GM23338 (cell line): ENCODE results near the gene CDH4. TPM values are rescaled to one million over a fixed set of nuclear protein-coding genes. Genes with fewer than 3 reads are reported as not detected.

Source experiments
- ATAC-seq: fragments of 200-7000 bp; cut with Tn5 transposase; 3 replicates; pipeline ENCODE4 v1.9.1; 2020
- DNase-seq: peaks from one replicate; pipeline ENCODE4 v3.0.0-alpha.2; 2015; ENCODE audit warnings: low spot score
- H2AFZ ChIP-seq: fragments of 200-600 bp; sonication (generic); 2 replicates; pipeline ENCODE4 v1.8.0; 2016; ENCODE audit warnings: antibody characterized with exemption, mild to moderate bottlenecking, moderate library complexity
- H3F3A ChIP-seq: fragments of 200-600 bp; sonication (generic); replicated peaks from 2 replicates; pipeline ENCODE4 v1.8.0; 2017; ENCODE audit warnings: antibody characterized with exemption, mixed run types, low read depth
- H3K27ac ChIP-seq: fragments of 200-600 bp; sonication (generic); 2 replicates; pipeline ENCODE4 v1.6.1; 2016; ENCODE audit warnings: low read depth
- H3K27me3 ChIP-seq: fragments of 200-600 bp; sonication (generic); 2 replicates; pipeline ENCODE4 v1.8.0; 2016; ENCODE audit warnings: mild to moderate bottlenecking, mixed run types, moderate library complexity; ENCODE audit not compliant: insufficient read depth
- H3K36me3 ChIP-seq: fragments of 200-600 bp; sonication (generic); 2 replicates; pipeline ENCODE4 v1.8.0; 2016; ENCODE audit warnings: mild to moderate bottlenecking; ENCODE audit not compliant: insufficient read depth
- H3K4me1 ChIP-seq: fragments of 200-600 bp; sonication (generic); 2 replicates; pipeline ENCODE4 v1.8.0; 2016; ENCODE audit warnings: mild to moderate bottlenecking, moderate library complexity; ENCODE audit not compliant: insufficient read depth
- H3K4me2 ChIP-seq: fragments of 200-600 bp; sonication (generic); 2 replicates; pipeline ENCODE4 v1.7.1; 2017; ENCODE audit warnings: mixed run types
- H3K4me3 ChIP-seq: fragments of 200-600 bp; sonication (generic); 2 replicates; pipeline ENCODE4 v1.6.1; 2016; ENCODE audit warnings: mixed run types
- H3K79me2 ChIP-seq: fragments of 200-600 bp; sonication (generic); replicated peaks from 2 replicates; pipeline ENCODE4 v1.8.0; 2017; ENCODE audit warnings: mild to moderate bottlenecking; ENCODE audit not compliant: insufficient read depth
- H3K9me2 ChIP-seq: fragments of 200-600 bp; sonication (generic); 2 replicates; pipeline ENCODE4 v1.8.0; 2017; ENCODE audit not compliant: insufficient read depth
- H4K20me1 ChIP-seq: fragments of 200-600 bp; sonication (generic); replicated peaks from 2 replicates; pipeline ENCODE4 v1.8.0; 2017; ENCODE audit warnings: mild to moderate bottlenecking; ENCODE audit not compliant: insufficient read depth
- H3K27ac Mint-ChIP-seq: 2 replicates; pipeline ENCODE4 v1.8.0; 2020; ENCODE audit warnings: inconsistent platforms, mild to moderate bottlenecking, moderate library complexity, mixed read lengths
- H3K27me3 Mint-ChIP-seq: 3 replicates; pipeline ENCODE4 v1.8.0; 2022; ENCODE audit warnings: low read depth, mild to moderate bottlenecking, moderate library complexity, mixed read lengths, inconsistent platforms; ENCODE audit not compliant: insufficient read depth, poor library complexity
- H3K36me3 Mint-ChIP-seq: 3 replicates; pipeline ENCODE4 v1.8.0; 2021; ENCODE audit warnings: low read depth, mild to moderate bottlenecking, inconsistent platforms, moderate library complexity, mixed read lengths
- H3K4me1 Mint-ChIP-seq: 3 replicates; pipeline ENCODE4 v1.8.0; 2020; ENCODE audit warnings: mild to moderate bottlenecking, inconsistent platforms, mixed read lengths
- H3K4me3 Mint-ChIP-seq: 3 replicates; pipeline ENCODE4 v1.8.0; 2021; ENCODE audit warnings: moderate library complexity, mild to moderate bottlenecking, inconsistent platforms, mixed read lengths
- H3K9me3 Mint-ChIP-seq: 3 replicates; pipeline ENCODE4 v1.8.0; 2020; ENCODE audit warnings: moderate library complexity, mild to moderate bottlenecking, inconsistent platforms, mixed read lengths
- CREB1 ChIP-seq: fragments of 250-450 bp; sonication (Bioruptor Pico); IDR thresholded peaks from 2 replicates; pipeline ENCODE4 v1.5.0; 2020; ENCODE audit warnings: low read depth, mild to moderate bottlenecking, moderate library complexity
- EZH2 ChIP-seq: fragments of 200-600 bp; sonication (generic); IDR thresholded peaks from one replicate; pipeline ENCODE4 v1.8.0; 2017; ENCODE audit warnings: antibody characterized with exemption, mild to moderate bottlenecking, low read depth; ENCODE audit not compliant: unreplicated experiment
- EZH2phosphoT487 ChIP-seq: fragments of 200-600 bp; sonication (generic); IDR thresholded peaks from one replicate; pipeline ENCODE4 v1.8.1; 2018; ENCODE audit warnings: antibody characterized with exemption; ENCODE audit not compliant: unreplicated experiment
- JUNB ChIP-seq: IDR thresholded peaks from one replicate; pipeline ENCODE4 v1.6.1; 2016; ENCODE audit warnings: antibody characterized with exemption; ENCODE audit not compliant: unreplicated experiment
- POLR2AphosphoS5 ChIP-seq: IDR thresholded peaks from 2 replicates; pipeline ENCODE4 v1.6.1; 2016; ENCODE audit warnings: antibody characterized with exemption, low read depth
- STAT1 ChIP-seq: IDR thresholded peaks from one replicate; pipeline ENCODE4 v1.6.1; 2016; ENCODE audit warnings: antibody characterized with exemption; ENCODE audit not compliant: unreplicated experiment
- ZNF114 ChIP-seq: fragments of 250-450 bp; sonication (Bioruptor Pico); IDR thresholded peaks from 2 replicates; pipeline ENCODE4 v1.5.0; 2020; ENCODE audit warnings: mild to moderate bottlenecking, moderate library complexity
- ZNF331 ChIP-seq: fragments of 250-450 bp; sonication (Bioruptor Pico); IDR thresholded peaks from 2 replicates; pipeline ENCODE4 v1.5.0; 2020; ENCODE audit warnings: low read depth, mild to moderate bottlenecking, moderate library complexity
- polyA plus RNA-seq: library from polyadenylated mRNA; unstranded; fragments of >200 nt; fragmentation: Nextera tagmentation; extraction: Ambion mirVana; gene quantifications from 2 replicates; pipeline ENCODE4 v1.2.1, GENCODE V29; 2016
- total RNA-seq: library from RNA; depleted of rRNA; stranded (reverse); fragments of >200 nt; shearing (Covaris generic); gene quantifications from 2 replicates; pipeline ENCODE4 v1.2.3, GENCODE V29; 2014
- TF ChIP-seq, protein P1 (sequence below): fragments of 250-450 bp; sonication (Bioruptor Pico); IDR thresholded peaks from 2 replicates; pipeline ENCODE4 v1.5.0; 2020; ENCODE audit warnings: mild to moderate bottlenecking, moderate library complexity
- TF ChIP-seq, protein P2 (sequence below): IDR thresholded peaks from 2 replicates; pipeline ENCODE4 v1.6.1; 2016; ENCODE audit warnings: antibody characterized with exemption
- TF ChIP-seq, protein P3 (sequence below), 2 experiments: fragments of 200-600 bp in 1 of 2; sonication (generic) in 1 of 2; conservative IDR thresholded peaks; 2 replicates each; pipeline versions ENCODE4 v1.5.1 to v1.6.1; 2016 to 2017; ENCODE audit warnings: antibody characterized with exemption in 2 of 2, low read depth in 2 of 2, mild to moderate bottlenecking in 2 of 2, moderate library complexity in 1 of 2
- TF ChIP-seq, protein P4 (sequence below): IDR thresholded peaks from one replicate; pipeline ENCODE4 v1.6.1; 2018; ENCODE audit warnings: antibody characterized with exemption; ENCODE audit not compliant: unreplicated experiment

Gene CDH4
- total and polyA plus RNA-seq, 2 experiments from 2014 or later, result 1.2 to 4.2 TPM

DNA sequence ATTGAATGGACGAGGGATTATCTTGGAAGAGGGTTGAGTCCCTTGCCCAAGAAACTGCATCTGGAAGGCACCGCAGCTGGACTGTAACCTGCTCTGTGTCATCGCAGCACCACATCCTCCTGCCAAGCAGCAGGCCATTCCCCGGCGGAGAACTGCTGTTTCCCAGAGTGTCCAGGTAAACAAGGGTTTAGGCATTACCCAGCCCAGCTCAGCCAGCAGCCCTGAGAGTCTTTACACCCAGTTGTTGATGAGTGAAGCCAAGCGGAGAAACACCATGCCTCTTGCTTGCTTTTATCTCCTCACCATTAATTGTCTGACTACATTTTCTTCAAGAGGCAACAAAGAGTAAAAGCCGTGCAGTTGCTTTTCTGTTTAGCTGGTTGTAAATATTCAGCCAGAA lies 104.1 kb downstream of the CDH4 start:
- H3K9me3 Mint-ChIP-seq, result no peaks in the 10 kb centered on the region
- Histone ChIP-seq H3K9me2 (no peaks in the 10 kb centered on the region), H3K27me3 (0 out of 2 replicates have a peak, but pooled peaks cover 7% of the 10 kb centered on the region), H2AFZ (no peak overlapping the region), H3K27ac (no peak overlapping the region), H3F3A (no peaks in the 10 kb centered on the region), H3K36me3 (no peaks in the 10 kb centered on the region), H4K20me1 (no peaks in the 10 kb centered on the region), H3K4me1 (peaks cover 16% of the 10 kb centered on the region), H3K4me3 (no peak overlapping the region), H3K4me2 (no peak overlapping the region), H3K79me2 (no peaks in the 10 kb centered on the region)
- peaks cover 32% of the 10 kb centered on the region for H3K4me1 Mint-ChIP-seq
- ATAC-seq (no peak), DNase-seq (no peak)
- TF ChIP-seq, protein P1, sequence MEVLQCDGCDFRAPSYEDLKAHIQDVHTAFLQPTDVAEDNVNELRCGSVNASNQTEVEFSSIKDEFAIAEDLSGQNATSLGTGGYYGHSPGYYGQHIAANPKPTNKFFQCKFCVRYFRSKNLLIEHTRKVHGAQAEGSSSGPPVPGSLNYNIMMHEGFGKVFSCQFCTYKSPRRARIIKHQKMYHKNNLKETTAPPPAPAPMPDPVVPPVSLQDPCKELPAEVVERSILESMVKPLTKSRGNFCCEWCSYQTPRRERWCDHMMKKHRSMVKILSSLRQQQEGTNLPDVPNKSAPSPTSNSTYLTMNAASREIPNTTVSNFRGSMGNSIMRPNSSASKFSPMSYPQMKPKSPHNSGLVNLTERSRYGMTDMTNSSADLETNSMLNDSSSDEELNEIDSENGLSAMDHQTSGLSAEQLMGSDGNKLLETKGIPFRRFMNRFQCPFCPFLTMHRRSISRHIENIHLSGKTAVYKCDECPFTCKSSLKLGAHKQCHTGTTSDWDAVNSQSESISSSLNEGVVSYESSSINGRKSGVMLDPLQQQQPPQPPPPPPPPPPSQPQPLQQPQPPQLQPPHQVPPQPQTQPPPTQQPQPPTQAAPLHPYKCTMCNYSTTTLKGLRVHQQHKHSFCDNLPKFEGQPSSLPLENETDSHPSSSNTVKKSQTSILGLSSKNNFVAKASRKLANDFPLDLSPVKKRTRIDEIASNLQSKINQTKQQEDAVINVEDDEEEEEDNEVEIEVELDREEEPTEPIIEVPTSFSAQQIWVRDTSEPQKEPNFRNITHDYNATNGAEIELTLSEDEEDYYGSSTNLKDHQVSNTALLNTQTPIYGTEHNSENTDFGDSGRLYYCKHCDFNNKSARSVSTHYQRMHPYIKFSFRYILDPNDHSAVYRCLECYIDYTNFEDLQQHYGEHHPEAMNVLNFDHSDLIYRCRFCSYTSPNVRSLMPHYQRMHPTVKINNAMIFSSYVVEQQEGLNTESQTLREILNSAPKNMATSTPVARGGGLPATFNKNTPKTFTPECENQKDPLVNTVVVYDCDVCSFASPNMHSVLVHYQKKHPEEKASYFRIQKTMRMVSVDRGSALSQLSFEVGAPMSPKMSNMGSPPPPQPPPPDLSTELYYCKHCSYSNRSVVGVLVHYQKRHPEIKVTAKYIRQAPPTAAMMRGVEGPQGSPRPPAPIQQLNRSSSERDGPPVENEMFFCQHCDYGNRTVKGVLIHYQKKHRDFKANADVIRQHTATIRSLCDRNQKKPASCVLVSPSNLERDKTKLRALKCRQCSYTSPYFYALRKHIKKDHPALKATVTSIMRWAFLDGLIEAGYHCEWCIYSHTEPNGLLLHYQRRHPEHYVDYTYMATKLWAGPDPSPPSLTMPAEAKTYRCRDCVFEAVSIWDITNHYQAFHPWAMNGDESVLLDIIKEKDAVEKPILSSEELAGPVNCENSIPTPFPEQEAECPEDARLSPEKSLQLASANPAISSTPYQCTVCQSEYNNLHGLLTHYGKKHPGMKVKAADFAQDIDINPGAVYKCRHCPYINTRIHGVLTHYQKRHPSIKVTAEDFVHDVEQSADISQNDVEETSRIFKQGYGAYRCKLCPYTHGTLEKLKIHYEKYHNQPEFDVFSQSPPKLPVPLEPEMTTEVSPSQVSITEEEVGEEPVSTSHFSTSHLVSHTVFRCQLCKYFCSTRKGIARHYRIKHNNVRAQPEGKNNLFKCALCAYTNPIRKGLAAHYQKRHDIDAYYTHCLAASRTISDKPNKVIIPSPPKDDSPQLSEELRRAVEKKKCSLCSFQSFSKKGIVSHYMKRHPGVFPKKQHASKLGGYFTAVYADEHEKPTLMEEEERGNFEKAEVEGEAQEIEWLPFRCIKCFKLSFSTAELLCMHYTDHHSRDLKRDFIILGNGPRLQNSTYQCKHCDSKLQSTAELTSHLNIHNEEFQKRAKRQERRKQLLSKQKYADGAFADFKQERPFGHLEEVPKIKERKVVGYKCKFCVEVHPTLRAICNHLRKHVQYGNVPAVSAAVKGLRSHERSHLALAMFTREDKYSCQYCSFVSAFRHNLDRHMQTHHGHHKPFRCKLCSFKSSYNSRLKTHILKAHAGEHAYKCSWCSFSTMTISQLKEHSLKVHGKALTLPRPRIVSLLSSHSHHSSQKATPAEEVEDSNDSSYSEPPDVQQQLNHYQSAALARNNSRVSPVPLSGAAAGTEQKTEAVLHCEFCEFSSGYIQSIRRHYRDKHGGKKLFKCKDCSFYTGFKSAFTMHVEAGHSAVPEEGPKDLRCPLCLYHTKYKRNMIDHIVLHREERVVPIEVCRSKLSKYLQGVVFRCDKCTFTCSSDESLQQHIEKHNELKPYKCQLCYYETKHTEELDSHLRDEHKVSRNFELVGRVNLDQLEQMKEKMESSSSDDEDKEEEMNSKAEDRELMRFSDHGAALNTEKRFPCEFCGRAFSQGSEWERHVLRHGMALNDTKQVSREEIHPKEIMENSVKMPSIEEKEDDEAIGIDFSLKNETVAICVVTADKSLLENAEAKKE (CRISPR knock-in tag), result no peak
- no peak for TF ChIP-seq STAT1
- no peak for TF ChIP-seq EZH2phosphoT487
- no peak for TF ChIP-seq EZH2
- TF ChIP-seq, protein P2, sequence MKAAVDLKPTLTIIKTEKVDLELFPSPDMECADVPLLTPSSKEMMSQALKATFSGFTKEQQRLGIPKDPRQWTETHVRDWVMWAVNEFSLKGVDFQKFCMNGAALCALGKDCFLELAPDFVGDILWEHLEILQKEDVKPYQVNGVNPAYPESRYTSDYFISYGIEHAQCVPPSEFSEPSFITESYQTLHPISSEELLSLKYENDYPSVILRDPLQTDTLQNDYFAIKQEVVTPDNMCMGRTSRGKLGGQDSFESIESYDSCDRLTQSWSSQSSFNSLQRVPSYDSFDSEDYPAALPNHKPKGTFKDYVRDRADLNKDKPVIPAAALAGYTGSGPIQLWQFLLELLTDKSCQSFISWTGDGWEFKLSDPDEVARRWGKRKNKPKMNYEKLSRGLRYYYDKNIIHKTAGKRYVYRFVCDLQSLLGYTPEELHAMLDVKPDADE, result no peak
- TF ChIP-seq ZNF114 (CRISPR knock-in tag), result no peak
- TF ChIP-seq POLR2AphosphoS5, result no peak
- TF ChIP-seq JUNB, result no peak
- TF ChIP-seq ZNF331 (CRISPR knock-in tag), result no peak
- TF ChIP-seq, protein P3, sequence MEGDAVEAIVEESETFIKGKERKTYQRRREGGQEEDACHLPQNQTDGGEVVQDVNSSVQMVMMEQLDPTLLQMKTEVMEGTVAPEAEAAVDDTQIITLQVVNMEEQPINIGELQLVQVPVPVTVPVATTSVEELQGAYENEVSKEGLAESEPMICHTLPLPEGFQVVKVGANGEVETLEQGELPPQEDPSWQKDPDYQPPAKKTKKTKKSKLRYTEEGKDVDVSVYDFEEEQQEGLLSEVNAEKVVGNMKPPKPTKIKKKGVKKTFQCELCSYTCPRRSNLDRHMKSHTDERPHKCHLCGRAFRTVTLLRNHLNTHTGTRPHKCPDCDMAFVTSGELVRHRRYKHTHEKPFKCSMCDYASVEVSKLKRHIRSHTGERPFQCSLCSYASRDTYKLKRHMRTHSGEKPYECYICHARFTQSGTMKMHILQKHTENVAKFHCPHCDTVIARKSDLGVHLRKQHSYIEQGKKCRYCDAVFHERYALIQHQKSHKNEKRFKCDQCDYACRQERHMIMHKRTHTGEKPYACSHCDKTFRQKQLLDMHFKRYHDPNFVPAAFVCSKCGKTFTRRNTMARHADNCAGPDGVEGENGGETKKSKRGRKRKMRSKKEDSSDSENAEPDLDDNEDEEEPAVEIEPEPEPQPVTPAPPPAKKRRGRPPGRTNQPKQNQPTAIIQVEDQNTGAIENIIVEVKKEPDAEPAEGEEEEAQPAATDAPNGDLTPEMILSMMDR (conservative IDR thresholded peaks at IDR 0.05; ENCODE audit: low read depth in 2 of 2), result no peak
- no peak for TF ChIP-seq CREB1 (CRISPR knock-in tag)
- TF ChIP-seq, protein P4, sequence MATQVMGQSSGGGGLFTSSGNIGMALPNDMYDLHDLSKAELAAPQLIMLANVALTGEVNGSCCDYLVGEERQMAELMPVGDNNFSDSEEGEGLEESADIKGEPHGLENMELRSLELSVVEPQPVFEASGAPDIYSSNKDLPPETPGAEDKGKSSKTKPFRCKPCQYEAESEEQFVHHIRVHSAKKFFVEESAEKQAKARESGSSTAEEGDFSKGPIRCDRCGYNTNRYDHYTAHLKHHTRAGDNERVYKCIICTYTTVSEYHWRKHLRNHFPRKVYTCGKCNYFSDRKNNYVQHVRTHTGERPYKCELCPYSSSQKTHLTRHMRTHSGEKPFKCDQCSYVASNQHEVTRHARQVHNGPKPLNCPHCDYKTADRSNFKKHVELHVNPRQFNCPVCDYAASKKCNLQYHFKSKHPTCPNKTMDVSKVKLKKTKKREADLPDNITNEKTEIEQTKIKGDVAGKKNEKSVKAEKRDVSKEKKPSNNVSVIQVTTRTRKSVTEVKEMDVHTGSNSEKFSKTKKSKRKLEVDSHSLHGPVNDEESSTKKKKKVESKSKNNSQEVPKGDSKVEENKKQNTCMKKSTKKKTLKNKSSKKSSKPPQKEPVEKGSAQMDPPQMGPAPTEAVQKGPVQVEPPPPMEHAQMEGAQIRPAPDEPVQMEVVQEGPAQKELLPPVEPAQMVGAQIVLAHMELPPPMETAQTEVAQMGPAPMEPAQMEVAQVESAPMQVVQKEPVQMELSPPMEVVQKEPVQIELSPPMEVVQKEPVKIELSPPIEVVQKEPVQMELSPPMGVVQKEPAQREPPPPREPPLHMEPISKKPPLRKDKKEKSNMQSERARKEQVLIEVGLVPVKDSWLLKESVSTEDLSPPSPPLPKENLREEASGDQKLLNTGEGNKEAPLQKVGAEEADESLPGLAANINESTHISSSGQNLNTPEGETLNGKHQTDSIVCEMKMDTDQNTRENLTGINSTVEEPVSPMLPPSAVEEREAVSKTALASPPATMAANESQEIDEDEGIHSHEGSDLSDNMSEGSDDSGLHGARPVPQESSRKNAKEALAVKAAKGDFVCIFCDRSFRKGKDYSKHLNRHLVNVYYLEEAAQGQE, result no peak
- H3K36me3 Mint-ChIP-seq, result 0 out of 3 replicates have a peak, but pooled peaks cover 2% of the 10 kb centered on the region
- no peak overlapping the region for H3K27ac Mint-ChIP-seq
- peaks cover 45% of the 10 kb centered on the region for H3K27me3 Mint-ChIP-seq
- no peak overlapping the region for H3K4me3 Mint-ChIP-seq
